Measurements from ENCODE around the gene CACHD1. TPM values are rescaled to one million over a fixed set of nuclear protein-coding genes. Genes with fewer than 3 reads are reported as not detected.
A peak's percentile ranks its signal among the peaks of the same experiment; 100 is the strongest.

The CACHD1 gene
- total RNA-seq, 1 donor from 2014 or later, result 4.9 TPM

DNA sequence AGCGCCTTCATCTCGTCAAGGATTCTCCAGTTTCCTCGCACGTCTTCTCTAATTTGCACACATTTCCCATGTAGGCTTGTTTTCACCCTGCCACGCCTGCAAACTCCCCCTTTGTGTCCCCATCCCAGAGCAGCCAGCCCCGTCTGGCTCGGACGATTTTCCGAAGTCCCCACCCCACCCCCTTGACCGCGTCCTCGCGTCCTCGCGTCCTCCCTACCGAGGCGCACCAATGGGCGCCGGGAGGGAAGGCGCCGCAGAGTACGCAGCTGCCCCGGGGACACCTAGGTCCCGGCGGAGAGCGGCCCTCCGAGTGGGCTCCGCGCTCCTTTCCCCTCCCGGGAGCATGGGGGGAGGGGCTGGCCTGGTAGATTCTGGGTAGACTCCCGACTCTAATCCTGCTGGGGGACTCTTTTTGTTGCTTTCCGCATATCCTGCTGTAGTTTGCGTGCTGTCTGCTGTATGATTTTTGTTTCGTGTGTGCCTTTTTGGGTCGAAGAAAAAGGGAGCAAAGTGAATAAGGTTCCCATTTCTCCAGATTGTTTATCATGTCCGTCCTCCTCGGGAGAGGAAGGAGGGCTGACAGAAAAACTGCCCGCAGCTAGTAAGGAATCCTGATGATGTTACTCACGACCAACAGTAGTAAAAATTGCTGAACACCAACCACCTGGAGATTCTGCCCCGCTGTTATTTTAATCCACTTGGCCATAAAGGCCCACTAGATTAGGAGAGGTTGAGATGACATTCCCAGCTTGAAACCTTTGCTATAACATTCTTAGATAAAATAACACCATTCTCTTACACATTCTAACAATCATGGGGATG, 1.5 kb downstream of the CACHD1 start:
- peak; percentile 75 for DNase-seq (ENCODE audit: missing footprints)
- intact Hi-C loops (cut with DNase I), result loop anchor here (2.0 to 5.0 kb wide), 2 partner anchors 69 to 181 kb away; no protein-coding TSS in a partner anchor

GRCh38 chr1:64472040-64472376, 2.1 kb downstream of the CACHD1 start:
- DNase-seq (ENCODE audit: missing footprints) (no peak), ATAC-seq (no peak)
- intact Hi-C loops (cut with DNase I), result loop anchor here (5.0 kb wide), 1 partner anchor 180 kb away; no protein-coding TSS in a partner anchor

More for the DNA sequence above, 1.5 kb downstream of the CACHD1 start:
- ATAC-seq, result peak; percentile 66

- intact Hi-C loops (cut with DNase I), result loop anchor here (5.0 kb wide), 1 partner anchor 179 kb away; no protein-coding TSS in a partner anchor
- ATAC-seq (no peak), DNase-seq (ENCODE audit: missing footprints) (no peak)
Measured at GRCh38 chr1:64472805-64473204, 2.9 kb downstream of the CACHD1 start.

DNA sequence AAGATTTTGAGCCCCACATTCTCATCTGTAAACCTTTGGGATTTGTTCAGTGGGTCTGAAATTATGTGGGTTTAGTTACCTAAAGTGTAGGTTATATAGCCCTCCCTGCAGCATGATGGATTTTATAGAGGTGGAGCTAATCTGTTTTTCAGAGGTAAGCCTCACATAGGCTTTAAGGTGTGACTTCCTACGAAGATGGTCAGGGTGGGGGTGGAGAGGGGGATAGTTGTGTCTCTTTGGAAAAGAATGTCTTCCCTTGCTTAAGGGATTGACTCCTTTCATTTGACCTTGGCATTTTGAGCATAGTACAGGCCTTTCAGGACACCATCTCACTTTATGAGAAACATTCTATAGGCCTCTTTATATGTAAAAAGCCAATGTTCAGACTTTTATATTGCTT, 3.4 kb downstream of the CACHD1 start:
- ATAC-seq (no peak), DNase-seq (ENCODE audit: missing footprints) (no peak)

GRCh38 chr1:64474133-64474532, 4.2 kb downstream of the CACHD1 start:
- ATAC-seq, result no peak
- intact Hi-C loops (cut with DNase I), result loop anchor here (5.0 kb wide), 1 partner anchor 178 kb away; no protein-coding TSS in a partner anchor

More for the DNA sequence above, 3.4 kb downstream of the CACHD1 start:
- intact Hi-C loops (cut with DNase I), result loop anchor here (5.0 kb wide), 1 partner anchor 179 kb away; no protein-coding TSS in a partner anchor

DNA sequence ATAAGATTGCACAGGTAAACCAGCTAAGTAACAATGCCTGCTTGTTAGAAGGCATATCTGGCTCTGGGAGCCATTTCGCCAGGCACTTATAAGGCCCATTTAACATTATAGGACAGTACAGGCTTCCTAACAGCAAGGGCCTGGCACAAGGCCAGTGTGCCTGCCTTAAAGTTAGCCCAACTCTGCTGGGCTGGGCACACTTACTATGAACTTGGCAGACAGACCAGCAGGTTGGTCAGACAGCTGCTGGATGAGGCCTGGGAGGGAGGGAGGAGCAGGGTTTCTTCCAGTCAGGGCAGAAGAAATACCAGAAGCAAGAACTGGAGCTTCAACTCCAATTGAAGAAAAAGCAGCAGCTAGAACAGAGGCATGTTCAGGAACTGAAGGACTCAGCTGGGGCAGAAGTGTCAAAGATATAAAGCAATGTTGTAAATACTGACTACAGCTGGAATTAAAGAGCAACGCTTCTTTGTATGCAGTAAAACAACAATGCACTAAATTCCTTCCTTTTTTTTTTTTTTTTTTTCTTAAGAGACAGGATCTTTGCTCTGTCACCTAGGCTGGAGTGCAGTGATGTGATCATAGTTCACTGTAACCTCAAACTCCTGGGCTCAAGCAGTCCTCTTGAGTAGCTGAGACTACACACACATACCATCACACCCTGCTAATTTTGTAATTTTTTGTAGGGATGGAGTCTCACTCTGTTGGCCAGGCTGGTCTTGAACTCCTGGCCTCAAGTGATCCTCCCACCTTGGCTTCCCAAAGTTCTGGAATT, 4.9 kb downstream of the CACHD1 start:
- ATAC-seq (peak; percentile 19), DNase-seq (ENCODE audit: missing footprints) (peak; percentile 82)
- intact Hi-C loops (cut with DNase I), result loop anchor here (5.0 kb wide), 2 partner anchors 37 to 177 kb away; no protein-coding TSS in a partner anchor

More at GRCh38 chr1:64474133-64474532, 4.2 kb downstream of the CACHD1 start:
- DNase-seq (ENCODE audit: missing footprints), result no peak

DNA sequence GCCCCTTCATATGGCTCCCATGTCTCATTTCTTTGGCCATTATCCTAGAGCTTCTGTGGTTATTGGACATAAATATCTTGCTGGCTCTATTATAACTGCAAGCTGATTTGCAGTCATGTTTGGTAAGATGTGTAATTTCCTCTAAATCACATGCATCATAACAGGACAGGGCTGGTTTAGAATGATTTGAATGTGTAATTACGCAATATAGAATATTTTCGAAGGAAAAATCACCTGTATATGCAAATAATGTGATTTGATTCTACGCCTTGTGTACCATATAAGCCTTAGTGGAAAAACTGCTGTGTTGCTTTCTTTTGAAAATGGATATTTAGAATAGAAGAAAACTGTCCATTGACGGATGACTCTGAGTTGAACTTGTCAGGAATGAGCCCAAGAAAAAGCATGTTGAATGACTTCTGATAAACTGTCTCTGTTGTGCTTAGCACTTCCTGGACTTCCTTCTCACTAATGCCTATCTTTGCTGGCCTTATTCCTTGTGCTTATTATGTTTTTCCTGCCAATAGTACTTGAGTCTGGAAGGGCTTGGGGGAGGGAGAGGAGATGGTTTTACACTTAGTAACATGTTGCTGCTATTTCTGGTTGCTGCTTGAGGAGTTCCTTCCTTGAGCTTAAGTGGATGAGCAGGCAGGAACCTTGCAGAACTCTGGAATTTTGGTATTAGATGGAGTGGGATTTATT, 6.5 kb downstream of the CACHD1 start:
- ATAC-seq, result peak; percentile 82
- DNase-seq (ENCODE audit: missing footprints), result no peak

DNA sequence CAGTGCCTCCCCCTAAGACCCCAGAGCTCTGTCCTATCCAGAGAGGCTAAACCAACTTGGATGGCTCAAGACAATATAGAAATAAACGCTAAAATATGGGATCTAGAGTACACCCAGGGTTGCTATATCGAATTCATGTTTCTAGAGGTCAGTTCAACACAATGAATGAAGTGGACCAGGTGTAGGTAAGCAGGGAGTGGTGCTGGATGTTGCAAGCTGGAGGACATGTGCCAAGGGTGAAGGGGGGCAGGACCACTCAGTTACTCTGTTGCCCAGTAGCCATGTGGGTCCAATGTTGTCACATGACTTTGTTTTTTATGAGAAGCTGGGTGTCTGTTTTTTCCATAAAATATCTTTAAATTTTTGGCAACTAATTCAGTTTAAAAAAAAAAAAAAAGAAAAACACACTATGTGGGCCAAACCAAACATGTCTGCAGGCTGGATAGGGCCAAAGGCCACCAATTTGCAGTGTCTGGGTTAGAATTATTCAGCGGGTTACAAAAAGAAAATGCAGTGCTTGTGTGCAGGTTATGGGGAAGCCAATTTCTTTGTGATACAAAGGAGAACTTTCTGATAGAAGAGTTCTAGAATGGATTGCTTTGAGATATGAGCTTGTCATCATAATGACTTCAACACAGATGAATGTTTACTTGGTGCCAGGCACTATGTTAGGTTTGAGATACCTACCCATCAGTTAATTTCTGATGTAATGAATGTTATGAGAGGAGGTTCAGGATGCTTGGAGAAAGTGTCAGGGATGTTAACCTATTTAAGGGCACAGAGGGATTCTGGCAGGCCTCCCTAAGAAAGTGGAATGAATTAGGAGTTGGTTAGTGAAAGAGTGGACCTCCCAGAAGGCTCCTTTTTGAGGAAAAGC, 8.9 kb downstream of the CACHD1 start:
- DNase-seq (ENCODE audit: missing footprints) (no peak), ATAC-seq (no peak)
- intact Hi-C loops (cut with DNase I), result loop anchor here (5.0 kb wide), 1 partner anchor 33 kb away; no protein-coding TSS in a partner anchor

More for the DNA sequence above, 6.5 kb downstream of the CACHD1 start:
- intact Hi-C loops (cut with DNase I), result loop anchor here (2.0 to 5.0 kb wide), 2 partner anchors 36 to 62 kb away; no protein-coding TSS in a partner anchor

- peak; percentile 51 for ATAC-seq
- intact Hi-C loops (cut with DNase I), result loop anchor here (5.0 kb wide), 1 partner anchor 32 kb away; no protein-coding TSS in a partner anchor
- DNase-seq (ENCODE audit: missing footprints), result no peak
Measured at GRCh38 chr1:64479874-64480273, 9.9 kb downstream of the CACHD1 start.

GRCh38 chr1:64480999-64481772, 11.3 kb downstream of the CACHD1 start:
- intact Hi-C loops (cut with DNase I), result no loop called here
- DNase-seq (ENCODE audit: missing footprints) (no peak), ATAC-seq (no peak)

DNA sequence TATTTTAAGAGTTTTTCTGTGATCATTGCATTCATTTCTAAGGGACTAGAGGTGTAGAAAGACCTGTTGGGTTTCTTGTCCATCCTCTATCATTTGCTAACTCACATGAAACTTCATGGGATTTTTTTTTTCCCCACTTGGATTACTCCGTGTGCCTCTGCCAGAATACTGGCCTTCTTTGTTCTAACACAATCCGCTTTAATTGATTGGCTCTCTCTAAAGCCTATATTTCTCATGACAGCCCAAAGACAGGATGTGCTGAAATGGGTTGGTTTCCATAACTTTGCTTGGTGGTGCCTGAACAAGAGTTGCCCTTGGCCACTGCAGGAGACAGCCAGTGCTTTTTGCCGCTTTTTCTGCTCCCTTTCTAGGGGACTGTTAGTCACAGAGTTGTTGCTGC, 12.2 kb downstream of the CACHD1 start:
- DNase-seq (ENCODE audit: missing footprints) (no peak), ATAC-seq (no peak)
- intact Hi-C loops (cut with DNase I), result no loop called here

DNA sequence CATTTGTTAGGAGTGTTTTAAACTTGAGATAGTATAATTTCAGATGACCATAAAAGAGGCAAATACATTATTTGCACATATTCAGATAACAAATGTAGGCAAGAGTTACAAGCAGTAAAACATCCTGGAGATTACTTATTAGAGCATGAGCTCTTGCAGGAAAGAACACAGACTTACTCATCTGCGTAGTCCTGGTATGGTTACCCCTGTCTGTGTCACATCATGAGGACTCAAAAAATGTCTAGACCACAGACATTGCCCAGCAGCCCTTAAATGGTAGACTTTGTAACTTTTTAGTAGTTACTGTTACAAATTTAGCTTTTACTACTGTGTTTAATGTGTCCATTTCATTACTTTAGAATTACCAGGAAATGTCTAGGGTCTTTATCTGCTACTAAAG, 12.8 kb downstream of the CACHD1 start:
- ATAC-seq (no peak), DNase-seq (ENCODE audit: missing footprints) (no peak)
- intact Hi-C loops (cut with DNase I), result no loop called here

GRCh38 chr1:64483731-64484414, 13.9 kb downstream of the CACHD1 start:
- ATAC-seq, result no peak
- intact Hi-C loops (cut with DNase I), result no loop called here
- no peak for DNase-seq (ENCODE audit: missing footprints)

DNA sequence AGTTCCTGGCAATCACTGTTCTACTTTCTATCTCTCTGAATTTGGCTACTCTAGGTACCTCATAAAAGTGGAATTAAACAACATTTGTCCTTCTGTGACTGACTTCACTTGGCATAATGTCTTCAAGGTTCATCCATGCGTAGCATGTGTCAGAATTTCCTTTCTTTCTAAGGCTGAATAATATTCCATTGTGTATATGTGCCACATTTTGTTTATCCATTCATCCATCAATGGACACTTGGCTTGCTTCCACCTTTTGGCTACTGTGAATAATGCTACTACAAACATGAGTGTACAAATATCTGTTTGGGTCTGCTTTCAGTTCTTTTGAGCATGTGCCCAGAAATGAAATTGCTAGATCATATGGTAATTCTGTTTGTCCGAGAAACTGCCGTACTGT, 14.7 kb downstream of the CACHD1 start:
- no peak for ATAC-seq
- no peak for DNase-seq (ENCODE audit: missing footprints)
- intact Hi-C loops (cut with DNase I), result no loop called here

DNA sequence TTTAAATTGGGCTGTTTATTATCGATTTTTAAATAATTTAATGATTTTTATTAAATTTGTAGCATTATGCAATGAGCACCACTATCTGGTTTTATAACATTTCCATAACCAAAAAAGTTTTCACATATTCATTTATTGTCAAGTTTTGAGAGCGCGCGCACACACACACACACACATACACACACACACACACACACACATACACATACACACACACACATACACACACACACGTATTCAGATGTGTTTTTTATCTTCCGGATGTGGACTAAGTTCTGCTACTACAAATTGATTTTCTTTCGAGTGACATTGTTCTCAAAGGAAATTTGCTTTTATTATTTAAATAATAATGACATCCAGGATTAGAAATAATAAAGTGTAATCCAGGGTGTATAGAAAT, 16.3 kb downstream of the CACHD1 start:
- no peak for DNase-seq (ENCODE audit: missing footprints)
- intact Hi-C loops (cut with DNase I), result no loop called here
- no peak for ATAC-seq

- intact Hi-C loops (cut with DNase I), result no loop called here
- ATAC-seq, result no peak
- no peak for DNase-seq (ENCODE audit: missing footprints)
Measured at GRCh38 chr1:64487061-64487460, 17.1 kb downstream of the CACHD1 start.

GRCh38 chr1:64488862-64489261, 18.9 kb downstream of the CACHD1 start:
- intact Hi-C loops (cut with DNase I), result no loop called here
- DNase-seq (ENCODE audit: missing footprints), result no peak
- ATAC-seq, result no peak

Measured in Right ventricle myocardium inferior (tissue), 1 donor.